GM06990 (cell line): ENCODE results near the gene NHSL2.

Experiments used
- DNase-seq: peaks from one replicate; pipeline ENCODE4 v3.0.0-alpha.2; 2011; ENCODE audit not compliant: insufficient read length; ENCODE audit errors: extremely low read depth
- H3K27me3 ChIP-seq: replicated peaks from 2 replicates; pipeline ENCODE4 v1.6.0; 2011; ENCODE audit warnings: low read length; ENCODE audit not compliant: control insufficient read depth, insufficient read depth
- H3K36me3 ChIP-seq: 2 replicates; pipeline ENCODE4 v1.5.1; 2011; ENCODE audit warnings: low read length; ENCODE audit not compliant: control insufficient read depth, insufficient read depth
- H3K4me3 ChIP-seq: replicated peaks from 2 replicates; pipeline ENCODE4 v1.5.1; 2011; ENCODE audit warnings: low read depth, mild to moderate bottlenecking, control low read depth, low read length
- TF ChIP-seq, protein P1 (sequence below): IDR thresholded peaks from 2 replicates; pipeline ENCODE4 v1.5.1; 2011; ENCODE audit warnings: low read length, control low read depth, mild to moderate bottlenecking, inconsistent platforms; ENCODE audit not compliant: insufficient read depth, poor library complexity, severe bottlenecking

Gene NHSL2

GRCh38 chrX:72123471-72124185 is 213.0 kb downstream of the NHSL2 start:
- Histone ChIP-seq H3K27me3 (no peaks in the 10 kb centered on the region; the same call in 1 of the 2 replicates), H3K4me3 (no peak overlapping the region), H3K36me3 (no peaks in the 10 kb centered on the region)
- no peak for DNase-seq
- TF ChIP-seq, protein P1, sequence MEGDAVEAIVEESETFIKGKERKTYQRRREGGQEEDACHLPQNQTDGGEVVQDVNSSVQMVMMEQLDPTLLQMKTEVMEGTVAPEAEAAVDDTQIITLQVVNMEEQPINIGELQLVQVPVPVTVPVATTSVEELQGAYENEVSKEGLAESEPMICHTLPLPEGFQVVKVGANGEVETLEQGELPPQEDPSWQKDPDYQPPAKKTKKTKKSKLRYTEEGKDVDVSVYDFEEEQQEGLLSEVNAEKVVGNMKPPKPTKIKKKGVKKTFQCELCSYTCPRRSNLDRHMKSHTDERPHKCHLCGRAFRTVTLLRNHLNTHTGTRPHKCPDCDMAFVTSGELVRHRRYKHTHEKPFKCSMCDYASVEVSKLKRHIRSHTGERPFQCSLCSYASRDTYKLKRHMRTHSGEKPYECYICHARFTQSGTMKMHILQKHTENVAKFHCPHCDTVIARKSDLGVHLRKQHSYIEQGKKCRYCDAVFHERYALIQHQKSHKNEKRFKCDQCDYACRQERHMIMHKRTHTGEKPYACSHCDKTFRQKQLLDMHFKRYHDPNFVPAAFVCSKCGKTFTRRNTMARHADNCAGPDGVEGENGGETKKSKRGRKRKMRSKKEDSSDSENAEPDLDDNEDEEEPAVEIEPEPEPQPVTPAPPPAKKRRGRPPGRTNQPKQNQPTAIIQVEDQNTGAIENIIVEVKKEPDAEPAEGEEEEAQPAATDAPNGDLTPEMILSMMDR, result no peak

DNA sequence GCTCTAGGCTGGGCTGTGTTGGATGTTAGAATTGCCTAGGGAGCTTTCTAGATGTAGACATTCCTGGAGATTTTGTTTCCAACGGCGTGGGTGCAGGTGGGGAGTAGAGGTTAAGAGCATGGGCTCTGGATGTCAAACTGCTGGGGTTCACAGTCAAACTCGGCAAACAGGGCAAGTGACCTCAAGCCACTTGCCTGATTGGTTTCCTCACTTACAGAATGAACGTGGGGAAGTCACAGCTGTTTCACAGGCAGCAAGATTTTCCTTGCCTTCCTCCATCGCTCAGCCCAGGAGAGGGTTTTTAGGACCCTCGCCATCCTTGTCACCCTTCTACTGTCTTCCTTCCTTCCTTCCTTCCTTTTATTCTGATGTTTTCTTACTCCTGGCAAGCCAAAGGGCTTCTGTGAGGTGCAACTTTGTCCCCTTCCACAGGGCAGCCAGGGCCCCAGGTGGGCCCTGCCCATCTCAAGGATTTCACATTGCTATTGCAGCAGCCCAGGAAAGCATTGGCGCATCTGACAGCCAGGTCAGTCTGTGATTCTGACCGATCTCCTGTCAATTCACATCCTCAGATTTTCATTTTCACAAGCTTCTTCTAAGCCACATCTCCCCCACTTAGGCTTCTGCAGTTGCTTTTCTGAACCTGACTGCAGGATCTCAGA is 214.0 kb downstream of the NHSL2 start:
- no peak for DNase-seq
- Histone ChIP-seq H3K36me3 (no peaks in the 10 kb centered on the region), H3K4me3 (no peak overlapping the region), H3K27me3 (no peaks in the 10 kb centered on the region; the same call in 1 of the 2 replicates)
- TF ChIP-seq, protein P1, result no peak

GRCh38 chrX:72125331-72126047 is 214.8 kb downstream of the NHSL2 start:
- Histone ChIP-seq H3K36me3 (no peaks in the 10 kb centered on the region), H3K4me3 (no peak overlapping the region), H3K27me3 (no peaks in the 10 kb centered on the region; the same call in 1 of the 2 replicates)
- TF ChIP-seq, protein P1, result no peak
- DNase-seq, result no peak

DNA sequence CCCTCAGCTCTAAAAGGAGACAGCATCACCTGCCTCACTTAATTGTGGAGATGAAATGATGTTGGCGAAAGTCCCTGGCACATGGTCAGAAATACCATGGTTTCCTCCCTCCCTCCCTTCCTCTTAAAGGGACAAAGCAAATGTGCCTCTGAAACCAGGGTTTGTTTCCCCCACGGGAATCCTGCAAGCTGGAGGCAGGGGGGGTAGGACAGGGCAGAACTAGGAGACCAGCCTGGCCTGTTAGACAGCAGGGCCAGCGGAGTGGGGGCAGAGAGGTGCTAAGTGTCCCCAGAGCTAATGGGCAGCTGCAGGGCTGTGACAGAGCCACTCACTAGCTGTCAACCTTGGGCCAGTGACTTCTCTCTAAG is 215.4 kb downstream of the NHSL2 start:
- TF ChIP-seq, protein P1, result no peak
- Histone ChIP-seq H3K4me3 (no peak overlapping the region), H3K27me3 (no peaks in the 10 kb centered on the region; the same call in 1 of the 2 replicates), H3K36me3 (no peaks in the 10 kb centered on the region)
- DNase-seq, result no peak

DNA sequence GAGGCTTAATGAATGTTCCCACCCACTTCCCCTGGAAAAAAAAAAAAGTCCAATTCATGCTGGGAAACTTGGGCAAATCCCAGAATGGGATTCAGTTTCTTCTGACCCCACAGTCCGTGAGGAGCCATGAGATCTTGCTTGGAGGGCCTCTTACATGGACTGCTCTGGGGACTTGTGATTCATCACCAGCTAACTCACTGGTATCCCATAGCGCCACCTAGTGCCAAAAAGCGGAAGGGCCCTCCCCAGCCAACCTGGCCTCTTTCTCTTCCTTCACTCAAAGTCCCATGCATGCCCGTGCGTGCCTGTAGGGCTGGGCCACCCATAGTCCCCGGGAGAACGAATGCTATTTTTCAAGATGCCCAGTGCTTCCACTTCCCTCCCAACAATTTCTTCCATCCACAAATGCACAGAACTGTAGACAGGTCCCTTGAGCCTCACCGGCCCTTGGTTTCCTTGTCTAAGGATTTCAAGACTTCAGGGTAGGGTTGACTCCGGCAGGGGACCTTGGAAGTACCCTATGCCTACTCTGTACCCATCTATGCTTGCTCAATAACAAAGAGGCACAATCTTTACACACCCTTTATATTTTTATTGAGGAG is 216.0 kb downstream of the NHSL2 start:
- Histone ChIP-seq H3K36me3 (no peaks in the 10 kb centered on the region), H3K27me3 (no peaks in the 10 kb centered on the region; the same call in 1 of the 2 replicates), H3K4me3 (no peak overlapping the region)
- DNase-seq, result peak; percentile 44
- TF ChIP-seq, protein P1, result peak; percentile 97
